HG02840 (cell line): Measurements from ENCODE around the gene SDK1.

Experiments
- ATAC-seq: cut with Tn5 transposase; IDR thresholded peaks from one replicate; pipeline ENCODE4 v1.9.1; 2021; ENCODE audit warnings: mild to moderate bottlenecking, moderate library complexity, moderate number of reproducible peaks; ENCODE audit not compliant: unreplicated experiment, low FRiP score

Gene SDK1

DNA sequence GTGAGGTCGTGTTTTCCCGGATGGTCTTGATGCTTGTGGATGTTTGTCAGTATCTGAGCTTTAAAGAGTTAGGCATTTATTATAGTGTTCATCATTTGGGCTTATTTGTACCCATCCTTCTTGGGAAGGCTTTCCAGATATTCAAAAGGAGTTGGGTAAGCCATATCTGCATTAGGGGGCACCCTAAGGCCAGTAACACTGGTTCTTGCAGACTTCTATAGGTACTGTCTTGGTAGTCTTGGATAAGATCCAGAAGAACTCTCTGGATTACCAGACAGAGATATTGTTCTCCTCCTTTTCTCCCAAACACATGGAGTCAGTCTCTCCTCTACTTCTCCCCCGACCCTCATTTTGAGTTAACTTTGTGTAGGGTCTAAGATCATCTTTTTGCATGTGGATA lies 92.8 kb downstream of the SDK1 start:
- no peak for ATAC-seq

DNA sequence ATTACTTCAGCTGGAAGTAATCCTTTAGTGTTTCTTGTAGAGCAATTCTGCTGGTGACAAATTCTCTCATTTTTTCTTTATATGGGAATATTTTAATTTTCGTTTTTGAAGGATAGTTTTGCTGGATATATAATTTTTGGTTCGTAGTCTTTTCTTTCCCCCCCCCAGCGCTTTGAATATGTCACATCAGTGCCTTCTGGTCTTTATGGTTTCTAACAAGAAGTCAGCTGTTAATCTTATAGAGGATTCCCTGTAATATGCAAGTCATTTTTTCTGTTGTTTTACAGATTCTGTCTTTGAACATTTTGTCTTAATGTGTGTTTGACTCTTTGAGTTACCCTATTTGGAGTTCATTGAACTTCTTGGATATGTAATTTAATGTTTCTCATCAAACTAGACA lies 96.3 kb downstream of the SDK1 start:
- no peak for ATAC-seq

DNA sequence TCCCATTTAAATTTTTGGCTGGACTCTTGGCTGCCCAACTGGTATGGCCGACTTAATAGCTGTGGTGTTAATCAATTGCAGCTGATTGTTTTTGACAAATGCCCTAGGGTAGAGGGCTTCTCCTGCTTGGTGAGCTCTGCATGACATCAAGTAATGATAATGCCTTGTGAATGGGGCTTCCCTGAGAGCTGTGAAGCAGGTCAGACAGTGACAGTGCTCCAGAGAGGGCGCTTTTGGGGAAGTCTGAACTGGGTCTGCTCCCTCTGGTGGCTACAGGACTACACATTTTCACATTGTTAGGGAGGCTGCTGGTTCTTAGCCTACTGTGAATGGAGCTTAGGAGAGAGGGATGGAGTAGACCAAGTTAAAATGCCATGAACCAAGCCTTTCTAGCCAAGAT lies 98.8 kb downstream of the SDK1 start:
- ATAC-seq = no peak

DNA sequence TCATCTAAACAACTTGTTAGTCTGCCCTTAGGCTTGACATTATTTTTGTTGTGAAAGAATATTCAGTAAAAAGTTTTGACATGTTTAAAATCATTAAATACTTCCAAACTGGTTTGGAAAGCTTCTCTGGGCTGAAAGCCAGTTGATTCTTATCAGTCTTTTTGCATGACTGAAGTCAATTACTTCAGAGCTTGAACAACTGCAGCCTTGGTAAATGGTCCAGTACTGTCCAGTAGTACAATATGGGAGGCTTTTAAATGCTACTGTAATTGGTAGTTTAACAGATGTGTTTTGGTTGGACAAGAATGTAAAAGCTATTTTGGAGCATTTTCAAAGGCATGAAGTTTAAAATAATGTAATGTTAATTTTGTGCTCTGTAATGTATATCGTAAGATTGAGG lies 103.4 kb downstream of the SDK1 start:
- ATAC-seq = no peak

DNA sequence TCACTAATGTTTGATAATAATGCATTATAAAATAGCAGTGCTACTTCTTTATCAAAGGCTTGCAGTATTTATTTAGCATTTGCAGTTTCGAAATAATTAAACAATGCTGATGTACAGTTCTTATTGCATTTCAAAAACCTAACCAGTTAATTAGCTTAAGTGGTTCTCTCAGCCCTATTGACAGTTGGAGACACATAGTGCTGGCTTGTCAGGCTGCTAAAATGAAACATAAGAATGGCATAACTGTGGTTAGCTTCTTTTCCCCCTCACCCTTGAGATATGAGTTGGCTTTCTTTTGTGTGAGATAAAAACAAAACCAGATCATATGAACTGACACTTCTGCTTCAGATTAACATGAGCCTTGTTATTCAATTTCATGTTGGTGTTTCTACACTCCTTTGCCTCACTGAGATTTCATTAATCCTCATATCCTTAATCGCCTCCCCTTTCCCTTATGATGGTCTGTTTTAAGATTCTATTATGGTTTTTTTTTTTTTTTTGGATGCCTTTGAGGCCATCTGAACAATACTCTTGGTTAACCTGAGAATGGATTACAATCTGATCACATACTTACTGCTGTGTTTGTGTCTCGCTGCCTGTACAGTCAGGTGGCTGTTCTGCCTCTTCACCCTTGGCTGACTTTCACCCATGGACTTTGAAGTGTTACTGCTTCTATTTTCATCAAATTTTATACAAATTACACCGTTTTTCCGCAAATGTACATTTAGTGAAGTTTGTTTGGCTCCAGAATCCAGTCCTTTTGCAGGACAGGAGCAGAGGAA lies 108.0 kb downstream of the SDK1 start:
- ATAC-seq = no peak

- no peak for ATAC-seq
Observed at GRCh38 chr7:3412871-3413270, 111.8 kb downstream of the SDK1 start.

- no peak for ATAC-seq
Observed at GRCh38 chr7:3415861-3416312, 114.8 kb downstream of the SDK1 start.

GRCh38 chr7:3416453-3416852 lies 115.4 kb downstream of the SDK1 start:
- no peak for ATAC-seq

DNA sequence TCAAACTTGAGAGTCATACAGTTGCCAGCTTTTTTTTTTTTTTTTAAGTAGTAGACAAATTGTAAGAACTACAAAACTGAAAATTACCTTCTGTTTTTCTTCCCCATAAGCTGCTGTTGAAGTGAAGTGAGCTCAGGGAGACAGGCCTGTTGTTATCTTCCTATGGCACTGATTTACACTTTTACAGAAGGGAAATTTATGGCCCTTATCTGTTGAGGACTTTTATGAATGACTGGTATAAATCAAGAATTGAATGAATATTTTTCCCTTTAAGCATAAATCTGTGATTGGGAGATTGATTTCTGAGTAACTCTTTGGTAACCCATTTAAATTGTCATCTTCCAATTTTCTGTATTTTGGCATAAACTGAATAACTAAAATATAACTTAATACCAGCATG lies 124.0 kb downstream of the SDK1 start:
- ATAC-seq = no peak

GRCh38 chr7:3426064-3426463 lies 125.0 kb downstream of the SDK1 start:
- no peak for ATAC-seq

DNA sequence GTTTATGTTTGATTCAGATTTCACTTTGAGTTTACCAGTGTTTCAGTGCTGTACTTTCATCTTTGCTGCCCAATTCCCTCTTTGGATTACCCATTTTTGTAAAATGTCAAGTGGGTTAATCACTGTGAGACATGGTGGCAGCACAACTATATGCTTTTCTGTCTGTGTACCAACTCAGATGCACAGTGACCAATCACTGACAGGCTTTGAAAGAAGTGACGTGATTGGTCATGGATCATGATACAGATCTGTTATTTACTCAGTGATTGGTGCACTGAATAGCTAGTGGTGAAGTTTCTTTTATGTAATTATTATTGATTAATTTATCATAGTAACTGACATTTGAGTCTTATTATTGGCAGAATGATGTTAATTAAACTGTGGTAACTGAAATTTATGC lies 126.9 kb downstream of the SDK1 start:
- ATAC-seq = no peak

- ATAC-seq = no peak
Observed at GRCh38 chr7:3429981-3430380, 128.9 kb downstream of the SDK1 start.

DNA sequence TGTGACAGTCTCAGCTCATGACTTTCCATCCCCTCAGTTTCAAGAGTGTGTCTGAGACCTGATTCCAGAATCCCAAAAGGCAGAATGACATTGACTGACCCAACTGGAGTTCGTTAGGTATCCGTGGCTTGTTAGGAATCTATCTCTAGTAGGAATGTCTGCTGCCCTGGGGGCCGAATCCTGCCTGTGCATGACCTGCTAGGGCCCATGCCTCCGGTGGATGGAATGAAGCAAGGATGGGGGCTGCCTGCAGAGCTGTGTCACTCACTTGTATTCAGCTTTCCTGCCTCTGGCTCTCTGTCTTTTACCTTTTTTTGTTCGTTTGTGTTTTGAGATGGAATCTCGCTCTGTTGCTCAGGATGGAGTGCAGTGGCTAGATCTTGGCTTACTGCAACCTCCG lies 129.5 kb downstream of the SDK1 start:
- ATAC-seq = no peak

DNA sequence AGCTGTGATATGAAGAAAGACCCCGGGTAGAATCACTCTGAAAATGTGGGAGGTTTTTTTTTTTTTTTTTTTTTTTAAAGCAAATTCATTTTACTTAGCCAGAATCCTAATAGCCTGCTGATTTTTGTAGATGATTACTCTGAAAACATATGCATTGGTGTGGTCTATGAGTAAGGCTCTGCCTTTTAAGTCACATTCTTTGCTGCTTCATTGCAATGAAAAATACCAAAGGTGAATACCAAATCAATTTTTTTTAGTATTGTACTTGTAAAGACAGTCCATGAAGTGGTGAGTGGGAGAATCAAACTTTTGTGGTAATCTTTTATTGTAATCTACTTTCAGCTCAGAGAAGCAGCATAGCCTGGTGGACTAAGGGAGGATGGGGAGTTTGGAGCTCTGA lies 130.3 kb downstream of the SDK1 start:
- ATAC-seq = no peak

DNA sequence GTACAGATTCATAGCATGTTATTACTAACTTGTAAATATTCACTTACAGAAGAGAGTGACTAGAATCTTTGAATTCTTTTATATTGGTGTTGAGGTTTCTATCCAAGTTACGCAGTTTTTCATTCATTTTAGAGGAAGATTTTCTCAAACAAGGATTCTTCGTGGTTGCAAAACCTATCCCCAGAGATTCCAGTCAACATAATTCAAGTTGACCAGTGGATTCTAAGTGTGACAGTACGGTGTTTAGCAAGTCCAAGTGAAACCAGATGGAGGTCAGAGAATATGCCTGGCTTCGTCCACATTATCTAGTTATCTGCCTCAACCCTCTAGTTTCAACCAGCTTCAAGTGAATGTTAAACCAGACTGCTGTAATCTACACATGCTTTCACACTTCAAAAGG lies 131.9 kb downstream of the SDK1 start:
- ATAC-seq = no peak

DNA sequence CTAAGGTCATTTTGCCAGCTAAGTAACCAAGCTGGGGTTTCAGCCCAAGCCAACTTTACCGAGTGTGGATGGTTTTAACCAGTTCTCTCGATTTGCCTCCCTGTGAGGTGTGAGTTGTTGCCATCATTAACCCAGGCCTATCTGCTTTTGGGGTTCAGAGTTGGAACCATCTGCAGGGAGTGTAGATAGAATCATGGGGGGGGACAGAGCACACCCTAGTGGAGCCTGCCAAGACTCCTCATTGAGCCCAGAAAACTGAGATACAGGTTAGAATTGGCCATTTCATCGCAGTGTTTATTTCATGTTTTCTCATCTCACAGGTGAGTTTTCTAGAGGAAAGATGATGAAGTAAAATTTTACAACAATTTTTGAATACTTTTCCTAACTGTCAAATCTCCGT lies 133.6 kb downstream of the SDK1 start:
- no peak for ATAC-seq

DNA sequence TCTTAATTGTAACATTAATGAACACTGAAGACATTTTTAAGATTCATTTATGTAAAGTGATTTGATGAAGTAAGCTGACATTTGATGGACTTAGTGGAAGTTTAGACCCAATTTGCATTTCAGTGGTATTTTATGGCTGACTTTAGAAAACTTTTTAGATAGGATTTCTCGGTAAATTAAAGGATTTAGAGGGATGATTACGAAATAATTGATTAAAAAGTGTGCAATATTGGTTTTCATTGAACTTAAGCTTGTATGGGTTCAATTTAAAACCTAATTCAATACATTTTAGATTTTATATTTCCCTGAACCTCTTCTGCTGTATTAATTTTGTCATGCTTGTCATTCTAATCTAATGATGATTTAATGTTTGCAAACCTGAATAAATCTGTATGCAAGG lies 135.1 kb downstream of the SDK1 start:
- ATAC-seq = no peak

- no peak for ATAC-seq
Observed at GRCh38 chr7:3436746-3437145, 135.7 kb downstream of the SDK1 start.

DNA sequence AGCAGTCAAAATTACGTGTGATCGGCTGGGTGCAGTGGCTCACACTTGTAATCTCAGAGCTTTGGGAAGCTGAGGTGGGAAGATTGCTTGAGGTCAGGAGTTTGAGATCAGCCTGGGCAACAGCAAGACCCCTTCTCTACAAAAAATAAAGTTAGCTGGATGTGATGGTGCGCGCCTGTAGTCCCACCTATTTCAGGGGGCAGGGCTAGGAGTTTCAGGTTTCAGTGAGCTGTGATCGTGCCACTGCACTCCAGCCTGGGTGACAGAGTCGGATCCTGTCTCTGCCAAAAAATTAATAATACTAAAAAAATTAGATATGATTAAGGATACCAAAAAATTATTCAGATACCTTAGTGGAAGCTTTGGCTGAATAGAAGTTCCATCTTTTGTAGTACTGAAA lies 136.4 kb downstream of the SDK1 start:
- ATAC-seq = no peak

DNA sequence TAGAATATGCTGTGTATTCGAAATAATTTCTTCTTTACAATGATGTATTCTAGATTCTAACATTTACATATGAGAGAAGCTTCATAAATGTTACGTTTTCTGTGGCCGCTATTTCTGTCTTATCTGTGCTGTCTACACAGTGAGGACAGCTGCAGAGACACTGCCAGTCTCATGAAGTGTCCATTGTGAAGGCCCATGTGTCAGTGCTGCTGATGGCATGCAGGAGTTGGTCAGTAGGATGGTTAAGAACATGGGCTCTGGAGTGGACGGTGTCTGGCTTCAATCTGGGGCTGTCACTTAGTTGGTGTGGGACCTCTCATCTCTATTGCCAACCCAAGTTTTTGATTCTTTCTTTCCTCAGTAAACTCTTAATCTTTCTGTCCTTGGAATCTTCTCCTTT lies 137.3 kb downstream of the SDK1 start:
- no peak for ATAC-seq

- no peak for ATAC-seq
Observed at GRCh38 chr7:3439333-3440030, 138.4 kb downstream of the SDK1 start.

DNA sequence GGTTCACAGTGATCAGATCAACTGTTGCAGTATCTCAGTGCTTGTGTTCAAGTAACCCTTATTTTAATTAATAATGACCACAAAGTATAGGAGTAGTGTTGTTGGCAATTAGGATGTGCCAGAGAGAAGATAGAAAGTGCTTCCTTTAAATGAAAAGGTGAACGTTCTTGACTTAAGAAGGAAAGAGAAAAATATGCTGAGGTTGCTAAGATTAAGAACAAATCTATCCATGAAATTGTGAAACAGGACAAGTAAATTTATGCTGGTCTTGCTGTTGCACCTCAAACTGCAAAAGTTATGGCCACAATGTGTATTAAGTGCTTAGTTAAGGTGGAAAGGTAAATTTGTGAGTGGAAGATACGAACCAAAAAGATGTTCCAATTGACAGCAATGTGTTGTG lies 139.5 kb downstream of the SDK1 start:
- ATAC-seq = no peak
